ENCODE data around the gene EMX2.
"Not testable (repeated sequence)": the region's sequence is repeated elsewhere in the genome, so short reads cannot be mapped to it uniquely, and the experiment has no call there.

Gene EMX2

DNA sequence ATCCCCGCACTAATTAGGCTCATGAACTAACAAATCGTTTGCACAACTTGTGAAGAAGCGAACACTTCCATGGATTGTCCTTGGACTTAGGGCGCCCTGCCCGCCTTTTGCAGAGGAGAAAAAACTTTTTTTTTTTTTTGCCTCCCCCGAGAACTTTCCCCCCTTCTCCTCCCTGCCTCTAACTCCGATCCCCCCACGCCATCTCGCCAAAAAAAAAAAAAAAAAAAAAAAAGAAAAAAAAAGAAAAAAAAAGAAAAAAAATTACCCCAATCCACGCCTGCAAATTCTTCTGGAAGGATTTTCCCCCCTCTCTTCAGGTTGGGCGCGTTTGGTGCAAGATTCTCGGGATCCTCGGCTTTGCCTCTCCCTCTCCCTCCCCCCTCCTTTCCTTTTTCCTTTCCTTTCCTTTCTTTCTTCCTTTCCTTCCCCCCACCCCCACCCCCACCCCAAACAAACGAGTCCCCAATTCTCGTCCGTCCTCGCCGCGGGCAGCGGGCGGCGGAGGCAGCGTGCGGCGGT, at the start of gene EMX2:
Gene EMX2, plus strand, starts transcription at position 41 of the 519 bp plus-strand sequence. CDS start 522 bp downstream, outside the sequence.
- no peak for DNase-seq (ENCODE audit: low spot score)

DNA sequence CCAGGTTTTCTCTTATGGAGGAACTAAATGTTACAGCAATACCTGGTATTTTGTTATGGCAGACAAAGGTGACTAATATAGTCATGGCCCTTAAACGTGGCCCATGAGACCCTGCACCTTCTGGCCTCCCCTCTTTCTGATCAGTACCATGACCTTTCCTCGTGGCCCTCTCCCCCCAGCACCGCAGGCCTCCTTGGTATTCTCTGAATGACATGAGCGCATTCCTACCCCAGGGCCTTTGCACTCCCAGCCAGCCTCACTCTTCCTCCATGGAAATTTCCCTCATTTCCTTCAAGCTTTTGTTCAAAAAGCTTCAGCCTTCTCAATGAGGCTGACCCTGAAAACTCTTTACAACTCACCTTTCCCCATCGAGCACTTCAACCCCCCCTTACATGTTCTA, 46.5 kb upstream of the EMX2 start:
- no peak for DNase-seq (ENCODE audit: low spot score)

GRCh38 chr10:117496616-117497028, 45.9 kb upstream of the EMX2 start:
- peak; percentile 75 for DNase-seq (ENCODE audit: low spot score)

- no peak for DNase-seq (ENCODE audit: low spot score)
Observed at GRCh38 chr10:117497736-117498135, 44.8 kb upstream of the EMX2 start.

GRCh38 chr10:117499248-117500105, 43.1 kb upstream of the EMX2 start:
- no peak for DNase-seq (ENCODE audit: low spot score)

DNA sequence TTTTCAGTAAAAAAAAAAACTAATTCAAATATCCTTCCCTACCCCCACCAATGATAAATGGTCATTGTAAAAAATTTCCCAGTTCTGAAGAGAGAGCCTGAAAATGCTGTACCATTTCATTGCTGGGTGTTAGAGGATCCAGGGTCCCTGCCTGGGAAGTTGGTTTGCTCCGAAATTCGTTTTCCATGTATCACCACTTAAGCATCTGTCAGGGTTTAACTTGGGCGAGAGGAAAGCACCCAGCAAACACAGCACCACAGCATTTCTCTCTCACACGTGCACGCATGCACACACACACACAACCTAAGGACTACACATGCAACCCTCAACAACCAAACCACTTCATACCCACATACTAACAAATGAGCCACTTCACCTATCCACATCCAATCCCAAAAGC, 42.1 kb upstream of the EMX2 start:
- no peak for DNase-seq (ENCODE audit: low spot score)

- DNase-seq (ENCODE audit: low spot score) = no peak
Observed at GRCh38 chr10:117501460-117502035, 41.0 kb upstream of the EMX2 start.

DNA sequence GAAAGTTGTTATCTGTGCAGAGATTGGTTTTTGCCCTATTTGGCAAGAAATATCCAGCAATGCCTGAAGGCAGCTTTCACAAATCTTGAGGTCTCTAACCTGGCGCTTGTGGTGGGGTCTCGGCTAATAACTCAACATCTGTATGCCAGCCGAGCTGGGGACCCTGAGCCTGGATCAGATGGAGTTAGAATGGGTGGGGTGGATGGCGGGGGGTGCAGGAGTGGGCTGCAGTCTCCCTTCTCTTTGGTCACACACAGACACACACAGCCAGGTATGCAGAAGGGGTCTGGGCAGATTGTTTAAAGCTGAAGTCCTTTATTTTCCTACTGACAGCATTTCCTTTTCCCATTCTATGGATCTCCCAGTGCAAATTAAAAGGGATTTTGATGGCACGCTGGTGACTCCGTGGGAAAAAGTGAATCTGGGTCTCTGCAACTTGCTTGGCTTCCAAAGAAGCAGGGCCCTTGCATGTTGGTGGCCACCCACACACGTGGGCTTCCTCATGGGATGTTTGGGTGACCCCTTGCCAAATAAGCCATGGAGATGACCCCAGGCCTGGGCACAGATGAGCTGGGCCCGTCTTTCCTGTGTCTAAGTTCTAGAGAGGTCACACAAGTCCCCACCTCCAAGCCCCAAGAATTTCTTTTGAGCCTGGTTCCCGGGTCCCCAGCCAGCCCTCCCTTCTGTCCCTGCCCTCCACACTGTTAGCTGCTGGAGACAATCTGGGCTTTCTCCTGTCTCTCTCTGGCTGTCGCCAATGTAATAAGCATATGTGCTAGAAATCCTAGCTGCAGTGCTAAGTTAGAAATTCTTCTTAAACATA, 39.9 kb upstream of the EMX2 start:
- DNase-seq (ENCODE audit: low spot score) = no peak

- DNase-seq (ENCODE audit: low spot score) = no peak
Observed at GRCh38 chr10:117503244-117504205, 39.0 kb upstream of the EMX2 start.

GRCh38 chr10:117504562-117504961, 38.0 kb upstream of the EMX2 start:
- no peak for DNase-seq (ENCODE audit: low spot score)

GRCh38 chr10:117507081-117507480, 35.5 kb upstream of the EMX2 start:
- not testable (repeated sequence) for DNase-seq (ENCODE audit: low spot score)

DNA sequence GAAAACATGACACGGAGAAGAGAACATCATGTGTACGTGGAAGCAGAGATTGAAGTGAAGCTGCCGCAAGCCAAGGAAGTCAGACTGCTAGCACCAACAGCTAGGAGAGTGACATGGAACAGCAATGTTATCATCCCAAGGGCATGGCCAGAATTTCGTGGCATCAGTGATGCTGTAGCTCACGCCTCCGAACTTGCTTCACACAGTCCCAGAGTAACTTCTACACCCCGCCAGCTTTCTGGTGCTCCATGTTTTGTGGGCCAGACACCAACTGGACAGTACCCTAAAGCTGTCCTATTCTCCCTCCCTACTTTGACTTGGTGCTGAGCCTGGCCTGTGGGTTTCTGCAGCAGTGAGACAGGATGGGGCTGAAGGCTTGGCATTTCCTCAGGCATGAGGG, 33.0 kb upstream of the EMX2 start:
- DNase-seq (ENCODE audit: low spot score) = no peak

- no peak for DNase-seq (ENCODE audit: low spot score)
Observed at GRCh38 chr10:117511601-117512390, 30.8 kb upstream of the EMX2 start.

- DNase-seq (ENCODE audit: low spot score) = no peak
Observed at GRCh38 chr10:117514971-117515370, 27.6 kb upstream of the EMX2 start.

GRCh38 chr10:117516681-117517080, 25.9 kb upstream of the EMX2 start:
- DNase-seq (ENCODE audit: low spot score) = no peak

DNA sequence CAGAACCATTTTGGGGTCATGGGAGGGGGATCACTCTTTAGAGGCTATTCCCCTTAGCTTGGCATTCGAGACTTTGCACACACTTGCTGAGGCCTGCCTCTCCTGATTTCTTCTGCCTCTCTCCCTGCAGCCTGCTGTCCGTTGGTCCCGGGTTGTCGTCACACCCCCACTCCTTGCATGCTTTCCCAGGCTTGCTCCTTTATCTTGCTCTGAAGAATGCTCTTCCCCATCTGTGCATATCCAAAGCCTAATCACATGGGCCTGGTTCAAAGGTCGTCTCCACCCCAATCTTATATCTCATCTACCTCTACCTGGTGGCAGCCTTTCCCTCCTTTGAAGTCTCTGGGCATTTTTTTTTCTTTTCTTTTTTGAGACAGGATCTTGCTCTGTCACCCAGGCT, 24.3 kb upstream of the EMX2 start:
- no peak for DNase-seq (ENCODE audit: low spot score)

DNA sequence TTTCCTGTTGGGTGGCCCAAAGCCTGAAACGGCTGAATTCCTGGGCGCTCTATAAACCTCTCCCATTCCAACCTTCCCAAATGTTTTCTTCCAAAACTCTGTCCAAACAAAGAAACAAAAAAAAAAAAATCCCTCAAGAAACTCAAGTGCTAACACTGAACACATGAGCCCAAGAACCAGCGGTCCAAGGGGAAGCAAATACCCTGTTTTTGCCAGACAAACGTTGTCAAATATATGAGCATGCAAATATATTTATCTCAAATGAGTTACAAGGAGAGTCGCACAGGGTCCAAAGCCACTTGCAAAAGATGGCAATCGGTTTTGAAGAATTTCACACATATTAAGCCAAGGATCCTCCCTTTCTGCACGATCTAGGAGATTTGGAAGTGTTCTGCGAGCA, 23.3 kb upstream of the EMX2 start:
- DNase-seq (ENCODE audit: low spot score) = no peak

DNA sequence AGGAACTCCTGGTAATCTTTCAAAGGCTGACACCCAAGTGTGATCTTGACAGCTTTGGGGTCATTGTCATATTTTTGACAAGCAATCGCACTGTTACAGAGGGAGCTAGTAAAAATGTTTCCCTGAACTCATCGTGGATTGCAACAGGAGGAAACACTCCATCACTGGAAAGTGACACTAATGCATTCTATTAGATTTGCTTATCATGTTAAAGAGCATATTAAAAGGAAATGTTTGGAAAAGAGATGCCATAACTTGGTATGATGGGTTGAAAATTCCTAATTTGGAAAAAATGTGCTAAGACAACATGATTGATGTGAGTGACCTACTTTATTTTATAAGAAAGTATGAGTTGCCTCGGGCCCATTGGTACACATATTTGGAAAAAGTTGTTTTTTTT, 22.7 kb upstream of the EMX2 start:
- no peak for DNase-seq (ENCODE audit: low spot score)

DNA sequence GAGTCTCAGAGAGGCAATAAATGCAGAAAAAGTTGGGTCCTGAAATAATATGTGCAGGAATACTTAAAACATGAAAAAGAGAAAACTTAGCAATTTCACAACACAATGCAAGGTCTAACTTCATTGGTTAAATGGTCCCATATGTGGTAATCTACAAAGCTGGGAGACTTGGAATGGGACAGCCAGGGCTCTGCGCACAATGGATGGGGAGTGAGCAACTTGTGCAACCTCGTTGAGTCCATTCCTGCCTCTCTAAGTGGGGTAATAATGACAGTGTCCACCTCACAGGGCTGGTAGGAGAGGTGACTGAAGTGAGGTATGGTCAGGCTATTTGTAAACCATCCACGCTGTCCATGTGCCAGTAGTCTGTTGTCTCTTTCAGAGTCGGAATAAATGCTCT, 11.8 kb upstream of the EMX2 start:
- no peak for DNase-seq (ENCODE audit: low spot score)

DNA sequence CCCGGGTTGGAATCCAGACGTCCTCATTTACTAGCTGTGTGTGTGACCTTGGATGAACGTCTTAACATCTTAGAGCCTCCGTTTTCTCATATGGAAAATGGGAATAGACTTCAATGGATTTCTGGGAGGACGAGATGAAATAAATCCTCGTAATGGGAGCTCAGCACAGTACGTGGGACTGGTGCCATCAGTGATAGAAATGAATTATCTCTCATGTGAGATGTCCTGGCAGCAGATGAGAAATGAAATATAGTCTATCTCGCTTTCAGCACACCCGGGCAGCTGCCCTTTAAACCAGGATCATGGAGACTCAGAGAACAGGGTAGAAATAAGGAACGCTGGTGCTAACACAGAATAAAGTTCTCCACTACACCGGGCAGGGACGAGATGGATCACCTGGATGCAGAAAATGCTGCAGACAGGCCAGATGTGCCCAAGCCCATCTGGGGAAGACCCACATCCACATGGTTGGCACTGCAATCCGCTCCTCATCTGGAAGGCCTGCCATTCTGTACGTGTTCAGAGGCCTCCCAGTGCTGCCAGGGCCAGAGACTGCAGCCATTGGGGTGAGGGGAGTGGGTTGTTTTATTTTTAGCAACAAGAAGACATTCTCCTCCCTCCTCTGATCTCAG, 11.1 kb upstream of the EMX2 start:
- DNase-seq (ENCODE audit: low spot score) = no peak

Data from kidney capillary endothelial cell (primary cell).